ENCODE measurements around the gene UBE3C.
A peak's percentile ranks its signal among the peaks of the same experiment; 100 is the strongest.
"Not testable (repeated sequence)": the region's sequence is repeated elsewhere in the genome, so short reads cannot be mapped to it uniquely, and the experiment has no call there.

The UBE3C gene

DNA sequence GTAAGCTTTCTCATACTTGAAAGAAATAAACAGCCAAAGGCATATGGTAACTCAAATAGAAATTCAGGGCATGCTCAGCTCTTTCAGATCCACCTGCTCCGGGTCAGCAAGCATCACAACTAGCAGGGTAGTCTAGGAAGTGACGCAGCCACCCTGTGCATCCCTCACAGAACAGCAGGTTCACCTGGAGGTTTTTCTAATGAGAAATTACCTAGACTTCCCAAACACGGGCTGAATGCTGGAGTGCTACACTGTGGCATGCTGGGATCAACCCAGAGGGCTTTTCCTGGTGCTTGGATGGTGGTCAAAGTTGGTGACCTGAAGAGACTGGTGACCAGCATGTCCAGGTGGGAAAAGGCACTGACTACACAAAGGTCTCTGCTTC, 131.3 kb downstream of the UBE3C start:
- Histone ChIP-seq H3K79me2 (ENCODE audit: control insufficient read depth, insufficient read depth, low read length, unreplicated experiment) (no peaks in the 10 kb centered on the region), H3K27me3 (ENCODE audit: insufficient read depth, low read length) (no peaks in the 10 kb centered on the region), H3K4me3 (ENCODE audit: low read depth, low read length) (no peak overlapping the region), H3K4me1 (ENCODE audit: control insufficient read depth, insufficient read depth, low read length, unreplicated experiment) (peaks cover 34% of the 10 kb centered on the region), H3K27ac (ENCODE audit: low read depth, low read length) (no peak overlapping the region), H3K36me3 (ENCODE audit: insufficient read depth, low read length) (peaks cover 24% of the 10 kb centered on the region), H2AFZ (ENCODE audit: low read length, unreplicated experiment) (no peak overlapping the region)

DNA sequence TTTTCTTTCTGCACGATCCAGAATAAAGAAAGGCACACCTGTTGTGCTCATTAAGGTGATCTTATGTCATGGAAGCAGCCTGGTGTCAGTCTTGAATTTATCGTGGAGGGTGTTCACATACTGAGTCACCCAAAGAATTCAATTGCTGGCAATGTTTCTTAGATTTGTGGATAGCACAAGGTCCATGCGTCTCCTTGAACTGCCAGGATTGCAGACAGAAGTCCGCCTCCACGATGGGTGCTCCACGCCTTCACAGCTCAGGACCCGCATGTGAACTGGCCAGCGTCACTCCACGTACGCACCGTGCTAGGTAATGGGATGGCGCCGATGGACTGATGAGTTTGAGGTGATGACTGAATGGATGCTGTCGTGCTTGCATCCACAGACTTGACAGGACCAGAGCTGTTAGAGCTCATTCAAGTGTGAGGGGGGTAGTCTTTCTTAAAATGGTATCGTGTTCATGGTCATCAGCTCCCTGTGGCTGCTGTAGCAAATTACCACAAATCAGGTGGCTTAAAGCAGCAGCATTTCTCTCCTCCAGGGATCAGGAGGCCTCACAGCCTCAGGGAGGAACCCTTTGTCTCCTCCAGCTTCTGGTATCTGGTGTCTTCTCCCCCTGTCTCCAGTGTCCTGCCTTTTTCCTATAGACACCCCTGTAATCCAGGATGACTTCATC, 132.7 kb downstream of the UBE3C start:
- no peak overlapping the region for H2AFZ ChIP-seq (ENCODE audit: low read length, unreplicated experiment)
- H3K36me3 ChIP-seq (ENCODE audit: insufficient read depth, low read length), result peaks cover 19% of the 10 kb centered on the region

DNA sequence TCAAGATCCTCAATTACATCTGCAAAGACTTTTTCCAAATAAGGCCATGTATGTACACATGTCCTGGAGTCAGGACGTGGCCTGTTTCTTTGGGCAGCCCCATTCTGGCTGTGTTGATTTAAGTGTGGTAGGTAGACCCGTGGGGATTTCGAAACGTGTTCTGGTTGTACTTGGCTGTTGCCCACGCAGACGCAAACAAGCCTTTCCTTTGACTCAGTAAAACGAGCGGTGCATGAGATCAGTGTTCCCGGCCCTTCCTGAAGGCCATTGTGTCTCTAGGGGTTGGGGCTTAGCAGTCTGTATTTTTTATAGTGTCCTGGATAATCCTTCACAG, 133.2 kb downstream of the UBE3C start:
- Histone ChIP-seq H3K27me3 (ENCODE audit: insufficient read depth, low read length) (no peaks in the 10 kb centered on the region), H3K4me3 (ENCODE audit: low read depth, low read length) (no peak overlapping the region), H3K79me2 (ENCODE audit: control insufficient read depth, insufficient read depth, low read length, unreplicated experiment) (no peaks in the 10 kb centered on the region), H3K36me3 (ENCODE audit: insufficient read depth, low read length) (peaks cover 19% of the 10 kb centered on the region), H3K4me1 (ENCODE audit: control insufficient read depth, insufficient read depth, low read length, unreplicated experiment) (peaks cover 41% of the 10 kb centered on the region), H2AFZ (ENCODE audit: low read length, unreplicated experiment) (no peak overlapping the region), H3K27ac (ENCODE audit: low read depth, low read length) (peak overlapping the region; percentile 93)

More for the DNA sequence above, 132.7 kb downstream of the UBE3C start:
- peak overlapping the region; percentile 93 for H3K27ac ChIP-seq (ENCODE audit: low read depth, low read length)
- no peak overlapping the region for H3K4me3 ChIP-seq (ENCODE audit: low read depth, low read length)
- peaks cover 36% of the 10 kb centered on the region for H3K4me1 ChIP-seq (ENCODE audit: control insufficient read depth, insufficient read depth, low read length, unreplicated experiment)
- H3K27me3 ChIP-seq (ENCODE audit: insufficient read depth, low read length), result no peaks in the 10 kb centered on the region
- H3K79me2 ChIP-seq (ENCODE audit: control insufficient read depth, insufficient read depth, low read length, unreplicated experiment), result no peaks in the 10 kb centered on the region

DNA sequence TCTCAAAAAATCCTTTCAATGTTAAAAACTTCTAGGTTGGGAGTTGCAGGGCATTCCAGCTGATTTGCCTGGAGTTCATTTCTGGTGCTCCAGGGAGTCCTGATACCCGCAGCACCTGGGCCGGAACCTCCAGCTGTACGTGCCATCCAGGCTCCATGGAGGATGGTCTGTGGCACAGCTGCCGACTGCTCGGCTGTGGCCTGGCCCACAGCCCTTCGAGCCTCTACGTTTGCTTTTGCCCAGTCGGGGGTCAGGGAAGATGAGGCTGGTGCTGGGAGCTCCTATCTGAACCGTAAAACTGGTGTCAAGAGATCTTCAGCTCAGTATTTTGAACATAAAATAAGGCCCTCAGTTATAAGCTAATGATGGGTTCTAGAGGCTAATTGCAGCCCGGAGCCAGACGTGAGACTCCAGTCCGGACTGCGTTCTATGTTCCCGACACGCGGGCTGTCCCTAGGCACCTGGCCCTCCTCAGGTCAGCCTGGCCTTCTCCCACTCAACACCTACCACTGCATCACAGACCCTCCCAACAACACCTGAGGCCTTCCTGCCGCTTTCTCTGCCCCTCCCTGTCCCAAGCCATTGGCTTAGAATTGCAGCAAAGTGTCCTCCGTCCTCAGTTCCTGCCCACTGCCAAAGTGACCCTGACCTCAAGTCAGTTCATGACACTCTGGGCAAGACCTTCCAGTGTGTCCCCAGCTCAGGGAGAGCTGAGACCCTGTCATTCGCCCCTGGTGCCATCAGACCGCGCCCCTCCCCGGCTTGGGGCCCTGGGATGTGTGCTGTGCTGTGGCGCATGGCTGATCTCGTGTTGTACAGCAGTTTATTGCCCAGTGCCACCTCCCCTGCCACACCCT, 133.9 kb downstream of the UBE3C start:
- Histone ChIP-seq H3K27me3 (ENCODE audit: insufficient read depth, low read length) (no peaks in the 10 kb centered on the region), H3K79me2 (ENCODE audit: control insufficient read depth, insufficient read depth, low read length, unreplicated experiment) (no peaks in the 10 kb centered on the region), H3K27ac (ENCODE audit: low read depth, low read length) (peak overlapping the region; percentile 93), H2AFZ (ENCODE audit: low read length, unreplicated experiment) (no peak overlapping the region), H3K4me1 (ENCODE audit: control insufficient read depth, insufficient read depth, low read length, unreplicated experiment) (peaks cover 45% of the 10 kb centered on the region), H3K4me3 (ENCODE audit: low read depth, low read length) (no peak overlapping the region), H3K36me3 (ENCODE audit: insufficient read depth, low read length) (peaks cover 19% of the 10 kb centered on the region)

DNA sequence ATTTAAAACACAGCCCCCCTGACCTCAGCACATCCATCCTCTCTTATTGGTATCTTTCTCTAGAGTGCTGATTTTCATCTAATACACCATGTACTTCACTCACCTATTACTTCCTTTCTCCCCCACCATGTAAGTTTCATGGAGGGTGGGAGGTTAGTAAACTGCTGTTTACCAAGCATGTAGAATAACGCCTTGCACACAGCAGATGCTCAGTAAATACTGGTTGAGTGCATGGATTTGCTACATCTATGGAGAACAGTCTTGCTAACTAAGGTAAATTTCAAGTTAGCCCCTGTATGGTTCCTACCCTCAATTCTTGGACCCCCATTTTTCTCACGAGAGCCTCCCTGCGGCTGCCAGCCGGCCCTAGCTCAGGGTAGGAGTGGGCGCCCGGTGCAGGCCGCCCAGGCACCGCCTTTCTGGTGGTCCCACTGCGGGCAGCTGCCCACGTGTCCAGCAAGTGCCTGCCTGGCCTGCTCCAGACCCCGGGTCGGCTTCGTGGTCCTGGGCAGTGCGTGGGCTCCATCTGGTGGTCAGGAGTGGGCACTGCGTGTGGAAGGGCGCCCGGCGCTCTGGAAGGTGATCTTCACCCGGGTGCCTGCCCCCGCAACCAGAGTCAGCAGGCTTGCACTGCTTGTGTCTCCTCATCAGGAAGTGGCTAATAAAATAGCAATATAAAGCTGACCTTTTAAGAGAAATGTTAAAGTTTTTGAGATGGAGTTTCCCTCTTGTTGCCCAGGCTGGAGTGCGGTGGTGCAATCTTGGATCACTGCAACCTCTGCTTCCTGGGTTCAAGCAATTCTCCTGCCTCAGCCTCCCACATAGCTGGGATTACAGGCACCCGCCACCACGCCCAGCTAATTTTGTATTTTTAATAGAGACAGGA, 134.7 kb downstream of the UBE3C start:
- Histone ChIP-seq H3K27me3 (ENCODE audit: insufficient read depth, low read length) (no peaks in the 10 kb centered on the region), H3K4me3 (ENCODE audit: low read depth, low read length) (no peak overlapping the region), H3K36me3 (ENCODE audit: insufficient read depth, low read length) (peaks cover 19% of the 10 kb centered on the region), H2AFZ (ENCODE audit: low read length, unreplicated experiment) (no peak overlapping the region), H3K4me1 (ENCODE audit: control insufficient read depth, insufficient read depth, low read length, unreplicated experiment) (peaks cover 42% of the 10 kb centered on the region), H3K79me2 (ENCODE audit: control insufficient read depth, insufficient read depth, low read length, unreplicated experiment) (no peaks in the 10 kb centered on the region), H3K27ac (ENCODE audit: low read depth, low read length) (peak overlapping the region; percentile 3; the same call in 1 of the 2 replicates)

DNA sequence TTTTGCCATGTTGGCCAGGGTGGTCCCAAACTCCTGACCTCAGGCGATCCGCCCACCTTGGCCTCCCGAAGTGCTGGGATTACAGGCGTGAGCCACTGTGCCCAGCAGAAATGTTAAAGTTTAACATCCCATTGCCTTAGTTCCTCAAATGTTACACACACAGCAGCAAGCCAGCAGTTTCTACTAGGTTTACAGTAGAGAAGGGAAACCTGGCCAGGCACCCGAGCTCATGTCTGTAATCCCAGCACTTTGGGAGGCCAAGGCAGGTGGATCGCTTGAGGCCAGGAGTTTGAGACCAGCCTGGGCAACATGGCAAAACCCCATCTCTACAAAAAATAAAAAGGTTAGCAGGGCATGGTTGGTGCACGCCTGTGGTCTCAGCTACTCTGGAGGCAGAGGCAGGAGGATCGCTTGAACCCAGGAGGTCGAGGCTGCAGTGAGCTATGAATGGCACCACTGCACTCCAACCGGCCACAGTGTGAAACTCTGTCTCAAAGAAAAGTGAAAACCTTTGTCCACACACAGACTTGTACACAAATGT, 135.4 kb downstream of the UBE3C start:
- not testable (repeated sequence) for H3K79me2 ChIP-seq (ENCODE audit: control insufficient read depth, insufficient read depth, low read length, unreplicated experiment); H2AFZ ChIP-seq (ENCODE audit: low read length, unreplicated experiment); H3K4me3 ChIP-seq (ENCODE audit: low read depth, low read length); H3K27ac ChIP-seq (ENCODE audit: low read depth, low read length); H3K27me3 ChIP-seq (ENCODE audit: insufficient read depth, low read length)
- H3K36me3 ChIP-seq (ENCODE audit: insufficient read depth, low read length), result peaks cover 18% of the 10 kb centered on the region
- H3K4me1 ChIP-seq (ENCODE audit: control insufficient read depth, insufficient read depth, low read length, unreplicated experiment), result peaks cover 42% of the 10 kb centered on the region

DNA sequence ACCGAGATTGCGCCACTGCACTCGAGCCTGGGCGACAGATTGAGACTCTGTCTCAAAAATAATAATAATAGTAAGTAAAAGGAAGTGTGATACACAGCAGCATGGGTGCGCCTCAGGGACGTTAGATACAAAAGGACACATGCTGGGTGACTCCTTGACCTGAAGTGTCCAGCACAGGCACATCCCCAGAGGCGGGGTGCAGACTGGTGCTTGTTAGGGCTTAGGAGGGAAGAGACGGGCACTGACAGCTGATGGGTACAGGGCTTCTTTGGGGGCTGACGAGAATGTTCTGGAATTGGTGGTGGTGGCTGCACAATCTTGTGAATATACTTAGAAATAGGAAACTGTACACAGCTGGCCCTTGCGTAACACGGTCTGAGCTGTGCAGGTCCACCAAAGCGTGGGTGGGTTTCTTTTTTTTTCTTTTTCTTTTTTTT, 136.3 kb downstream of the UBE3C start:
- H3K4me1 ChIP-seq (ENCODE audit: control insufficient read depth, insufficient read depth, low read length, unreplicated experiment), result peaks cover 47% of the 10 kb centered on the region
- H3K79me2 ChIP-seq (ENCODE audit: control insufficient read depth, insufficient read depth, low read length, unreplicated experiment), result no peaks in the 10 kb centered on the region
- no peak overlapping the region for H3K27ac ChIP-seq (ENCODE audit: low read depth, low read length)
- no peak overlapping the region for H3K4me3 ChIP-seq (ENCODE audit: low read depth, low read length)
- H2AFZ ChIP-seq (ENCODE audit: low read length, unreplicated experiment), result no peak overlapping the region
- no peaks in the 10 kb centered on the region for H3K27me3 ChIP-seq (ENCODE audit: insufficient read depth, low read length)
- H3K36me3 ChIP-seq (ENCODE audit: insufficient read depth, low read length), result peaks cover 14% of the 10 kb centered on the region

DNA sequence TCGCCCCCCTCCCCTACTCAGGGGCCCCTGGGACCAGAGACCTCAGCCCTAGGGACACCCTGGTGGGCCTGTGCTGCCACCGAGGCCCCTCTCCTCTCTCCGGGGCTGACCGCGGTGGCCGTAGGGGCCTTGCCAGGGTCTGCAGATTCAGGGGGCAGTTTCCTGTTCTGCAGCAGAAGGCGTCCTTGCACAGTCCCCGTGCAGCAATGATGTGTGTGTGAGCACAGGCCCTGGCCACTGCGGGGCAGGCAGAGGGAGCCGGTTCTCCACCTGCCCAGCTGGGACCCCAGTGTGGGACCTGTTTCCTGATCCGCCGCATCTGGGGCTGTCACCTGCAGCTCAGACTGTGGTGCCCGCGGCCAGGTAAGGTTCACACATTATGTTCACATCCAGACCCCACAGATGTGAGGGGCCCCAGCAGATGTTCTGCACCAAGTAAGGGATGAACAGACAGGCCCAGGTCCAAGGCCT, 137.4 kb downstream of the UBE3C start:
- no peak overlapping the region for H3K4me3 ChIP-seq (ENCODE audit: low read depth, low read length)
- peak overlapping the region; percentile 35; the same call in 1 of the 2 replicates for H3K27ac ChIP-seq (ENCODE audit: low read depth, low read length)
- no peaks in the 10 kb centered on the region for H3K79me2 ChIP-seq (ENCODE audit: control insufficient read depth, insufficient read depth, low read length, unreplicated experiment)
- no peak overlapping the region for H2AFZ ChIP-seq (ENCODE audit: low read length, unreplicated experiment)
- no peaks in the 10 kb centered on the region for H3K27me3 ChIP-seq (ENCODE audit: insufficient read depth, low read length)
- H3K4me1 ChIP-seq (ENCODE audit: control insufficient read depth, insufficient read depth, low read length, unreplicated experiment), result peaks cover 46% of the 10 kb centered on the region
- H3K36me3 ChIP-seq (ENCODE audit: insufficient read depth, low read length), result peaks cover 4% of the 10 kb centered on the region; the same call in 1 of the 2 replicates

DNA sequence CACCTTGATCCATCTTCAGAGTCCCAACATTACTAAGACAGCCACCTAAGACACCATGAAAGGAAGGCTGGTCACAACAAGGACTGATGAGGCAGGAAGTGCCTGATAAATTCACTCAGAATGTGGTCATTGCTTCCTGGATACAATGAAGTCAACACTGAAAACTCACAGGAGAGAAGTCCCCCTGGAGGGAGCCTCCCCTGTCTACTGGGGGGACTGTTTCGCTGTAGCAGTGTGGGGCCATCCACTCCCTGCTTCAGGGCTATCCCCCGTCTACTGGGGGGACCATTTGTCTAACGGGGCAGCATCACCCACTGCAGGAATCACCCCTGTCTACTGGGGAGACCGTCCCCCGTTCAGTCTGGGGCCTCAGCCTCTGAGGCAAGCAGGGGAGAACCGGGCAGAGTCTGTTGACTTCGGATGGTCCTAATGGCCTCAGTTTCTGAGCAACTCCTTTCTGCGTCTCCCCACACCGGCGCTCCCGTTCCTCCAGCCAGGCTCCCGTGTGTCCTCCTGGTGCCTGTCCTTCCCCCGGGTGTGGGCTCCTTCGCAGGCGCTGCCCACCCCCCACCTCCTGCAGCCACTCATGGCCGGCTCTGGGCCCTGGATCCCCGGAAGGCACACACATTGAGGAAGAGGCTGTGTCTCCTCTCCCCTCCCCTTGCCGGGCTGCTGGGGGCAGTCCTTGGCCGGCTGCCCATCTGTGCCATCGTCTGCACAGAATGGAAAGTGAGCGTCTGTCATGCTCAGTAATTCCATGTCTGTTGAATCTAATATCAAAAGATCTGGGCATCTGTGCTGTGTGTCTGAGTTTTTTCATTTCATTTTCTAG, 138.2 kb downstream of the UBE3C start:
- H3K79me2 ChIP-seq (ENCODE audit: control insufficient read depth, insufficient read depth, low read length, unreplicated experiment), result no peaks in the 10 kb centered on the region
- no peaks in the 10 kb centered on the region for H3K36me3 ChIP-seq (ENCODE audit: insufficient read depth, low read length)
- H3K4me3 ChIP-seq (ENCODE audit: low read depth, low read length), result no peak overlapping the region
- H3K27ac ChIP-seq (ENCODE audit: low read depth, low read length), result peak overlapping the region; percentile 35; the same call in 1 of the 2 replicates
- H3K4me1 ChIP-seq (ENCODE audit: control insufficient read depth, insufficient read depth, low read length, unreplicated experiment), result peaks cover 37% of the 10 kb centered on the region
- H2AFZ ChIP-seq (ENCODE audit: low read length, unreplicated experiment), result no peak overlapping the region
- no peaks in the 10 kb centered on the region for H3K27me3 ChIP-seq (ENCODE audit: insufficient read depth, low read length)

Data from ACC112 (cell line).